H1 (cell line): ENCODE measurements around the gene CCDC38.
A peak's percentile ranks its signal among the peaks of the same experiment; 100 is the strongest.

Experiments used
- POLR2AphosphoS5 ChIP-seq: IDR thresholded peaks from 2 replicates; pipeline ENCODE4 v1.6.1; 2011; ENCODE audit warnings: low read depth, low read length
- SP1 ChIP-seq: IDR thresholded peaks from 2 replicates; pipeline ENCODE4 v1.6.1; 2011; ENCODE audit warnings: low read depth, low read length
- TAF7 ChIP-seq: optimal IDR thresholded peaks from 2 replicates; pipeline ENCODE3; 2011; ENCODE audit warnings: low read depth, mild to moderate bottlenecking, inconsistent platforms, low read length, moderate library complexity, borderline replicate concordance
- TF ChIP-seq, protein P1 (sequence below), 3 experiments: IDR thresholded peaks; 1 replicate in 2 of 3; 2 replicates in 1 of 3; pipeline versions ENCODE4 v1.5.1 to v1.6.1; 2011; ENCODE audit warnings: low read length in 3 of 3, mild to moderate bottlenecking in 3 of 3, inconsistent platforms in 2 of 3, low read depth in 1 of 3, moderate library complexity in 1 of 3; ENCODE audit not compliant: insufficient read depth in 1 of 3; ENCODE audit errors: control extremely low read depth in 1 of 3

DNA sequence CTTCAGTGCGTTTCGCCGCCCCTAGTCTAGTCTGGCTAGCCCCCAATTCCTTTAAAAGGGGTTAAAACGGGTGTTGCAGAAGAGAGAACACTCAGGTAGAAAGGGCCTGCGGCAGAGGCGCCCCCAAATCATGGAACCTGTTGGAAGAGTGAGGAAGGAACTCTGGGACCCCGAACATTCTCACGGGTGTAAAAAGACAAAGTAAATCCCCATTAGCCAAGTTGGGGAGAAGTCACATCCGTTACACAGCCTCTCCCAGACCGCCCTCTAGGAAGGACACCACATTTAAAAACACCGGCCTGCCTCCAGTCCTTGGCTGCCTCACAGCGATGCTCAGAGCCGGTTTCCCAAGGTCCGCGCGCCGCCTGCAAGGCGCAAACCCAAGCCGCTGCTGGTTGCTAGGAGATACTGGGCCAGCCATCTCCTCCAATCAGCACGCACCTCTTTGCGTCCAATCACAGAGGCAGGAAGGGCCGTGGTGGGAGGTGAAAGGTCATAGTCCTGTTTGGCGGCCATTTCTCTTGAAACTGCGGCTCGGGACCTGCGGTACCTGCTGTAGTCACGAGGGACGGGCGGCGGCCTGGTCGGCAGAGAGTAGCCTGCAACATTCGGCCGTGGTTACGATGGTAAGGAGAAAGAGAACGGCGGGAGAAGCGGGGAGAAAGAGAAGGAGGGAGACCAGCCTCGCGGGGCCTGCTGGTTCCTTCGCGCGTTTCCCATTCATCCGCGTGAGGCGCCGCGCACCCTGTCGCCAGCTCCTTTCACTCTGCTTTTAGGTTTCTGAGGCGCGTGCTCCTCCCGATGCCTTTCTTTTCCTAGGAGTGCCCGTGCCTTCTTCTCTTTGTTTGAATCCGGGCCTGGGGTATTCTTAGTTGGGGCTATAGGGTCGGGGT lies 83.7 kb downstream of the CCDC38 start, which contains the start of gene SNRPF:
- peak; percentile 99 for TF ChIP-seq SP1
- TF ChIP-seq, protein P1, sequence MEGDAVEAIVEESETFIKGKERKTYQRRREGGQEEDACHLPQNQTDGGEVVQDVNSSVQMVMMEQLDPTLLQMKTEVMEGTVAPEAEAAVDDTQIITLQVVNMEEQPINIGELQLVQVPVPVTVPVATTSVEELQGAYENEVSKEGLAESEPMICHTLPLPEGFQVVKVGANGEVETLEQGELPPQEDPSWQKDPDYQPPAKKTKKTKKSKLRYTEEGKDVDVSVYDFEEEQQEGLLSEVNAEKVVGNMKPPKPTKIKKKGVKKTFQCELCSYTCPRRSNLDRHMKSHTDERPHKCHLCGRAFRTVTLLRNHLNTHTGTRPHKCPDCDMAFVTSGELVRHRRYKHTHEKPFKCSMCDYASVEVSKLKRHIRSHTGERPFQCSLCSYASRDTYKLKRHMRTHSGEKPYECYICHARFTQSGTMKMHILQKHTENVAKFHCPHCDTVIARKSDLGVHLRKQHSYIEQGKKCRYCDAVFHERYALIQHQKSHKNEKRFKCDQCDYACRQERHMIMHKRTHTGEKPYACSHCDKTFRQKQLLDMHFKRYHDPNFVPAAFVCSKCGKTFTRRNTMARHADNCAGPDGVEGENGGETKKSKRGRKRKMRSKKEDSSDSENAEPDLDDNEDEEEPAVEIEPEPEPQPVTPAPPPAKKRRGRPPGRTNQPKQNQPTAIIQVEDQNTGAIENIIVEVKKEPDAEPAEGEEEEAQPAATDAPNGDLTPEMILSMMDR (IDR thresholded peaks at IDR 0.05; ENCODE audit: control extremely low read depth in 1 of 3, insufficient read depth in 1 of 3, low read depth in 1 of 3, low read length in 3 of 3) = peak in 1 of 3 experiments; percentile 6; a peak in 1 of 4 replicates
- peak; percentile 68 for TF ChIP-seq TAF7
- TF ChIP-seq POLR2AphosphoS5 = peak; percentile 96
